HG03095 (cell line): ENCODE measurements around the gene AKAP9.
"Not testable (repeated sequence)": the region's sequence is repeated elsewhere in the genome, so short reads cannot be mapped to it uniquely, and the experiment has no call there.

ENCODE experiments used
- ATAC-seq: cut with Tn5 transposase; IDR thresholded peaks from one replicate; pipeline ENCODE4 v1.9.1; 2021; ENCODE audit warnings: moderate library complexity; ENCODE audit not compliant: unreplicated experiment

Gene AKAP9

GRCh38 chr7:92131764-92132330 is 191.2 kb downstream of the AKAP9 start:
- no peak for ATAC-seq

DNA sequence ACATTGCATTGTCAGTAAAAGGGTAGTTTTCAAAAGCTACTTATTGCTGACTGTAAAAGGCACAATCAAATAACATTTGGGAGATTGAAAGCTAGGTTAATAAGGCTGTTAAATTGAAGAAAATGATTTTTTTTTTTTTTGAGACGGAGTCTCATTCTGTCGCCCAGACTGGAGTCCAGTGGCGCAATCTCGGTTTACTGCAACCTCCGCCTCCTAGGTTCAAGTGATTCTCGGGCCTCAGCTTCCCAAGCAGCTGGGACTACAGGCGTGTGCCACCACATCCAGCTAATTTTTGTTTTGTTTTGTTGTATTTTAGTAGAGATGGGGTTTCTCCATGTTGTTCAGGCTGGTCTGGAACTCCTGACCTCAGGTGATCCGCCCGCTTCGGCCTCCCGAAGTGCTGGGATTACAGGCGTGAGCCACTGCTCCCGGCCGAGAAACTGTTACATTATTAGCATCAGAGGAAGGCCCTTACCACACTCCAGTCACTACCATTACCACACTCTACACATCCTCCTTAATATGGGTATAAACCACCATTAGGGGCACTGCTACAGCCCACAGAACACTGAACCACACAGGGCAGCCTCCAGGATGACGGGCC is 192.6 kb downstream of the AKAP9 start:
- ATAC-seq, result peak; percentile 11

GRCh38 chr7:92133737-92134270 is 193.1 kb downstream of the AKAP9 start:
- ATAC-seq, result peak; percentile 28

GRCh38 chr7:92134271-92135051 is 193.8 kb downstream of the AKAP9 start, which contains the start of gene CYP51A1:
TSS of gene CYP51A1 (minus strand) at chr7:92134477. CDS start at chr7:92134364, 113 bp downstream.
- peak; percentile 86 for ATAC-seq

- no peak for ATAC-seq
Measured at GRCh38 chr7:92135052-92135889, 194.6 kb downstream of the AKAP9 start.

- ATAC-seq, result no peak
Measured at GRCh38 chr7:92137557-92137956, 196.9 kb downstream of the AKAP9 start.

DNA sequence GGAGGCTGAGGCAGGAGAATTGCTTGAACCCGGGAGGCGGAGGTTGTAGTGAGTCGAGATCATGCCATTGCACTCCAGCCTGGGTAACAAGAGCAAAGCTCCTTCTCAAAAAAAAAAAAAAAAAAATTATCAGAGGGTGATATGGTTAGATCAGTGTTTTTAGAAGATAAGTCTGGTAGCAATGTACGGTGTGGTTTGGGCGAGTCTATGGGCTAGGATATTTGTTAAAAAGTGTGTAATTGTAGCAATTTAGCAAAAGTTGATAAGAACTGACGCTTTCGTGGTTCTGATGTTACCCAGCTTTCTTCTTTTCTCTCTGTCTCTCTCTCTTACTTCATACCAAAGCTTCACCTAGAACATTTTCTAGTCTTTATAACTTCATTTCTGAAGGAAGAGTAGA is 200.5 kb downstream of the AKAP9 start:
- ATAC-seq, result no peak

- ATAC-seq, result not testable (repeated sequence)
Measured at GRCh38 chr7:92142791-92143190, 202.1 kb downstream of the AKAP9 start.

GRCh38 chr7:92143192-92143880 is 202.7 kb downstream of the AKAP9 start:
- ATAC-seq, result not testable (repeated sequence)

- ATAC-seq, result no peak
Measured at GRCh38 chr7:92149736-92150239, 209.1 kb downstream of the AKAP9 start.

DNA sequence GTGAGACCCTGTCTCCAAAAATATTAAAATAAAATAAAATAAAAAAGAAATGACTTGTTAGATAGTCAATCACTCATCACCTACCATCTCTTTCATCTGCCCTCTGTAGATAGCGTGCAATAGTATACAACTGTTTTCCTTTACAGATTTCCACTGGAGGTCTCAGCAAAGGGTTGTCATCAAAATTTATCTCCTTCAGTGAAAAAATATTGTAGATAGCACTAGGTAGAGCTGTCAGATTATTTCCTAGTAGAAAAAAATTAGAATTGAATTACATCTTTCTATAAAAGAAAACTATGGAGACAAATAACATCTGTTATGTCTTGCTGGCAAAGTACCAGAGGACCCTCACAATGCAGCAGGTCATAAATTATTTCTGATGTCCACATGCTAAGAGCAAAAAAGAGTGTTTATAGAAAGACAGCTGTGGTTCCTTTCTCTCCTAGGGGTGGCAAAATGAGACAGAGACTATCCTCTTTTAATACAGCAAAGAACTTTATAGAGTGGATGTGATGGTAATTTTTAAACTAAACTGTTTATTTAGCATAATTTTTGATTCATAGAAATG is 209.9 kb downstream of the AKAP9 start:
- ATAC-seq, result no peak

- ATAC-seq, result no peak
Measured at GRCh38 chr7:92155108-92155739, 214.6 kb downstream of the AKAP9 start.

DNA sequence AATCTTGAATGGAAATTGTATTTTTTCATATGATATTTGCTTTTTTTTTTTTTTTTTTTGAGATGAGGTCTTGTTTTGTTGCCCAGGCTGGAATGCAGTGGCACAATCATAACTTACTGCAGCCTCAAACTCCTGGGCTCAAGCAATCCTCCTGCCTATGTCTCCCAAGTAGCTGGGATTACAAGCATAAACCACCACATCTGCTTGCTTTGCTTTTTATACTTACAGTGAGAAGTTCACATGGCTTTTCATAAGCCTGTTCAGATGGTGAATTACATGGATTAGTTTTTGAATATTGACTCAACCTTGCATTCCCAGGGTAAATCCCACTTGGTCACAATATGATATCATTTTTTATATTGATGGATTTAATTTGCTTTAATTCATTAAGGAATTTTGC is 216.3 kb downstream of the AKAP9 start:
- ATAC-seq, result no peak

DNA sequence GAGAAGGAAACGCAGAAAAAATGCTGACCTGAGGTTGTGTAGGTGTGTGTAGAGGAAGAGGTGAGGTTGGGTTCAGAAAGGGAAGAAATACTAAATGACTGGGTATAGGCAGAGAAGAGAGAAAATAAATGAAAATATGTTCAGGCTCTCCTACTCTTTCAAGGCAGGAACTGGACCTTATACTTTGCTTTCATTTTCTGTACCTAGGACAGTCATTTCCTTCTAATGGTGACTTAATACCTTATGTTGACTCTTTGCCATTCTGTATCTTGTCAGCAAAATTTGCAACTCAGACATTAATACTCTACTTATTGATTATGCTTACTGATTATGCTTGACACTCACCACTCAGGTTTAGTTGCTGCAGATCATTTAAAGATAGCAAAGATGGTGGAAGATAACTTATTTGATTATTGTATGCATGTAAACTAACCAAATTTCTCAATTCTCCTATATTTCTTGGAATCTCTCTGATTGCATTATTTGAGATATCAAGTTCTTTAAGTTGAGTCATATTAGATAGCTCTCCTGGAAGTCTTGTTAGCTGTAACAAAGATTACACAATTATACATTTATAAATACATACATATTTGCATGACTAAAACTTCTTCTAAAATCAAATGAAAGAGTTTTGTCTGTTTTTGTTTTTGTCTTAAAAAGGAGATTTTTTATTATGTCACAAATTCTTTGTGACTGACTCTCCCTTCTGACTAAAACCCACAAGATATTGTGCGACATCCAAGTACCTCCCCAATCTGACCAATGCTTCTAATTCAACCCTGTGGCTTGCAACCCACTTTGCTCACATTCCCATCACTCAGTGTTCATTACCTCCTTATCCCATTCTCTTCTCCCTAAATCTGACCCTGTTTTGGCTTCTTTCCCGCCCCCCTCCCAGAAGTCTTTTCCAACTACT is 218.3 kb downstream of the AKAP9 start:
- peak; percentile 81 for ATAC-seq
